Raji (cell line): Measurements from ENCODE around the gene GIMAP7.

ENCODE experiments used
- POLR2A ChIP-seq: IDR thresholded peaks from 2 replicates; pipeline ENCODE4 v1.6.1; 2011; ENCODE audit warnings: low read depth, low read length, control low read depth; ENCODE audit not compliant: insufficient read depth

GIMAP7 gene

DNA sequence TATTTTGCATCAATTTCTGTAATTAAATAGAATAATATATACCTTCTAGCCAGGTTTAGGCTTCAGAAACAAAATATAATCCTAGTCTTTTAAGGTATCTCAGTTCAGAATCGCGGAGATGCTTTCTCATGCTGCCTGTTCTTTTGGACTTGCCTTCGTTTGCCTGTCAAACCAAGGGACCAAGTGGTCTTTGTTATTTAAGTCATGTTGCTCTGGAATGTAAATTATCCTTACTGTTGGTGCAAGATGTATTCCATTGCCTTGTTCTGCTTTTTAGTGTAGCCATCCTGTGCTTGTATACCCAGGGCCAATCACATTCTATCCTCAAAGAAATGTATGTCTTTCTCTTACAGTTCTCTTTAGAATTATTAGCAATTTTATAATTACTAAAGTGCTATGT is 51.5 kb downstream of the GIMAP7 start:
- TF ChIP-seq POLR2A: no peak

DNA sequence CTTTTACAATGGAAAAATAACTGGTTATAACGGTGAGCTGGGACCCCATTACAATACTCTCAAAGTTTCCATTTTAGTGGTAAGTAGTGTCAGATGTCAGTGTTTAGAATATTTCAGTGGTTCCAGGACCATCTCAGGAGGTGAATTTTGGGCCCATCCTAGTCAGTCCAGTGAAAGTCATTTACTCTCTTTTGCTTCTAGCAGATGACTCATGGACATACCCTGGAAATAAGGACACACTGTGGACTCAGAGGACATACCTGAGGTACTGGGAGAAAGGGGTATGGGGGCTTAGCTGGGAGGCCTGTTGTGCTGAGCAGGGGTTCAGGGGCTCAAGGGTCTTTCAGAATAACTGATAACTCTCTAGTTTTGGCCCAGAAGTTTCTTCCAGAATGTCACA is 51.9 kb downstream of the GIMAP7 start:
- no peak for TF ChIP-seq POLR2A

DNA sequence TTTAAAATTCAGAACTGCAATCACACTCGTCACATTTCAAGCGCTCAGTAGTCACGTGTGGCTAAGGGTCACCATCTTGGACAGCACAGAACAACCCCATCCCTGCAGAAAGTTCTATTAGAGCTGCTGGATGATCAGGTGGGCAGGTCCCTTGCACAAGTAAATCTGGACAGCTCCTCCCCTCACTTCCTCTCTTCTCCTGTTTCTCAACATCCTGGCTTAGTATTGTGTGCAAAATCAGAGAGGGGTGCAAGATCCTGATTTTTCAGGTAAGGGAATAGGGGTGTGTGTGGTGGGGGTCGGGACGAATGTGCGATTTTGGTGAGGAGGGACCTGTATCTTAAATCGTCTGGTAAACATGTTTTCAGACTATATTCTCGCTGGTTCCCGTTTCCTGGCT is 52.5 kb downstream of the GIMAP7 start, which contains the start of gene GIMAP4:
TSS of gene GIMAP4 (plus strand) at position 222 of the 400 bp plus-strand sequence. CDS start 2,512 bp downstream, outside the sequence.
- no peak for TF ChIP-seq POLR2A

DNA sequence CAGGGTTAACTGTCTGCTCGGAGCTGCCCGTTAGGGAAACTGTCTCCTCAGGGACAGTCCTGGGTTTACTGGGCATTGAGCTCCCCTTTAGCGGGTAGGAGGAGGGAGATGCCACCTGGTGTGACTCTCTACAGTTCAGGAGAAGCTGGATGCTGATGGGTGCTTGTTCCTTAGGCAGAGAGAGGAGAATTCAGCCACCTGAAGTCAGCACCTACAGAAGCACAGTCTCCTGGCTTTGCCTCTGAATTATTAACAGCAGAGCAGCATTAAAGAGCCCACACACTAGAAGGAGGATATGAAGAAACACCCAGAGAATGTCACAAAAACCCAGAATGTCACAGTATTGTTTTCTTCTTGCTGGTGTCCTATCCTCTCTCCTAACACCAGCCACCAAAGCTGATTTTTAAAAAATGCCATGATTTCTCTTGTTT is 53.2 kb downstream of the GIMAP7 start:
- TF ChIP-seq POLR2A: no peak

DNA sequence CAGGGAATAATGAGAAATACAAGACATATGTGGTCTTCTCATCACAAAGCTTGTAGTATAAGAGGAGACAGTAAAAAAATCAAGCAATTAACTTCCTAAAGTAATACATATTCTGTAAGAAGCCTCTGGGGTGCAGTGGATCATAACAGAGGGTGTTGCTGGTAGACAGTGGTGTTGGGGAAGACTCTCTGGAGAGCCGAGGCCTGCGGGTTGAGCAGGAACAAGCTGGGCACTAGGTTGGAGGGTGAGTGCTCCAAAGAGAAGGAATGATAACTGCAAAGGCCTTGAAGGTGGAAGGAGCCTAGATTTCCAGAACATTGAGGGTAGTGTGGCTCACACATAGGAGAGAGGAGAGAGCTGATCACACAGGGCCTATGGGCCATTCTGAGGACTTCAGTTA is 54.0 kb downstream of the GIMAP7 start:
- TF ChIP-seq POLR2A: no peak

DNA sequence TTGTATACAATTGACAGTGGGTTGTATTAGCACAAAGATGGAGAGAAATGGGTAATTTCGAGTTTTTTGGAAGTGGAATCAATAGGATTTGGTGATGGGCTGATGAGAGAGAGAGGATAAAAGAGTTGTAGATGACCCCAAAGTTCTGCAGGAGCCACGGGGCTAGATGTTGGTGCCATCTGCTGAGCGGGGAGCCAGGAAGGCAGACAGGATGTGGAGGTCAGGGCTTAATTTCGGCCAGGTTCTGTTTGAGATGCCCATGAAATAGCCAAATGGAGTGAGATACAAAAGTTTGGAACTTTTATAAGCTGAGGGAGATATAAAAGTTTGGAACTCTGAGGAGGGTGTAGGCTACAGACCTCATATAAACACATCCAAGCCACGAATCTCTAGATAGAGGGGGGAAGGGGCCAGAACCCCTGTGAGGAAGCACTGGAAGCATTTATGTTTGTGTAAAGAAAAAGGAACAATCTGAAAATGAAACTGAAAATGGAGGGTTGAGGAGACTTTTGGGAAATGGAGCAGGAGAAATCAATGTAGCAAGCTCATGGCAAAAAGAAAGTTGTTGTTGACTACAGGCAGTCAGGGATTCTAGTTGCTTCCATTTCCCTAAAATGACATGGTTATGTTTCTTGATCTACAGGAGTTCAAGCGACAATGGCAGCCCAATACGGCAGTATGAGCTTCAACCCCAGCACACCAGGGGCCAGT is 54.7 kb downstream of the GIMAP7 start:
- TF ChIP-seq POLR2A: no peak
